GM12892 (cell line): Measurements from ENCODE around the gene ZC3H15.

Experiments used
- DNase-seq: peaks from one replicate; pipeline ENCODE4 v3.0.0; 2011; ENCODE audit not compliant: insufficient read length
- FAIRE-seq: peaks from 2 replicates; lab custom pipeline; 2011; peaks lifted over from hg19 to GRCh38; lab: Jason Lieb, UNC
- POLR2A ChIP-seq: IDR thresholded peaks from 2 replicates; pipeline ENCODE4 v1.6.1; 2011; ENCODE audit warnings: low read depth, low read length, control low read depth
- POLR2AphosphoS5 ChIP-seq: IDR thresholded peaks from 2 replicates; pipeline ENCODE4 v1.6.1; 2011; ENCODE audit warnings: low read depth, low read length, control low read depth
- TAF1 ChIP-seq: IDR thresholded peaks from 2 replicates; pipeline ENCODE4 v1.6.1; 2011; ENCODE audit warnings: low read depth, mild to moderate bottlenecking, control low read depth, low read length, borderline replicate concordance

The ZC3H15 gene

GRCh38 chr2:186554850-186555671 is 69.0 kb downstream of the ZC3H15 start:
- FAIRE-seq (no peak), DNase-seq (no peak)
- no peak for TF ChIP-seq TAF1

GRCh38 chr2:186558512-186559276 is 72.6 kb downstream of the ZC3H15 start:
- TF ChIP-seq POLR2A, result no peak
- TF ChIP-seq POLR2AphosphoS5, result no peak
- no peak for TF ChIP-seq TAF1
- DNase-seq, result no peak
- FAIRE-seq, result peak; percentile 50
